HG03571 (cell line): ENCODE measurements around the gene PODN.
A peak's percentile ranks its signal among the peaks of the same experiment; 100 is the strongest.

ENCODE experiments used
- ATAC-seq: cut with Tn5 transposase; IDR thresholded peaks from one replicate; pipeline ENCODE4 v1.9.1; 2021; ENCODE audit not compliant: unreplicated experiment

PODN gene, protein sequence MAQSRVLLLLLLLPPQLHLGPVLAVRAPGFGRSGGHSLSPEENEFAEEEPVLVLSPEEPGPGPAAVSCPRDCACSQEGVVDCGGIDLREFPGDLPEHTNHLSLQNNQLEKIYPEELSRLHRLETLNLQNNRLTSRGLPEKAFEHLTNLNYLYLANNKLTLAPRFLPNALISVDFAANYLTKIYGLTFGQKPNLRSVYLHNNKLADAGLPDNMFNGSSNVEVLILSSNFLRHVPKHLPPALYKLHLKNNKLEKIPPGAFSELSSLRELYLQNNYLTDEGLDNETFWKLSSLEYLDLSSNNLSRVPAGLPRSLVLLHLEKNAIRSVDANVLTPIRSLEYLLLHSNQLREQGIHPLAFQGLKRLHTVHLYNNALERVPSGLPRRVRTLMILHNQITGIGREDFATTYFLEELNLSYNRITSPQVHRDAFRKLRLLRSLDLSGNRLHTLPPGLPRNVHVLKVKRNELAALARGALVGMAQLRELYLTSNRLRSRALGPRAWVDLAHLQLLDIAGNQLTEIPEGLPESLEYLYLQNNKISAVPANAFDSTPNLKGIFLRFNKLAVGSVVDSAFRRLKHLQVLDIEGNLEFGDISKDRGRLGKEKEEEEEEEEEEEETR

DNA sequence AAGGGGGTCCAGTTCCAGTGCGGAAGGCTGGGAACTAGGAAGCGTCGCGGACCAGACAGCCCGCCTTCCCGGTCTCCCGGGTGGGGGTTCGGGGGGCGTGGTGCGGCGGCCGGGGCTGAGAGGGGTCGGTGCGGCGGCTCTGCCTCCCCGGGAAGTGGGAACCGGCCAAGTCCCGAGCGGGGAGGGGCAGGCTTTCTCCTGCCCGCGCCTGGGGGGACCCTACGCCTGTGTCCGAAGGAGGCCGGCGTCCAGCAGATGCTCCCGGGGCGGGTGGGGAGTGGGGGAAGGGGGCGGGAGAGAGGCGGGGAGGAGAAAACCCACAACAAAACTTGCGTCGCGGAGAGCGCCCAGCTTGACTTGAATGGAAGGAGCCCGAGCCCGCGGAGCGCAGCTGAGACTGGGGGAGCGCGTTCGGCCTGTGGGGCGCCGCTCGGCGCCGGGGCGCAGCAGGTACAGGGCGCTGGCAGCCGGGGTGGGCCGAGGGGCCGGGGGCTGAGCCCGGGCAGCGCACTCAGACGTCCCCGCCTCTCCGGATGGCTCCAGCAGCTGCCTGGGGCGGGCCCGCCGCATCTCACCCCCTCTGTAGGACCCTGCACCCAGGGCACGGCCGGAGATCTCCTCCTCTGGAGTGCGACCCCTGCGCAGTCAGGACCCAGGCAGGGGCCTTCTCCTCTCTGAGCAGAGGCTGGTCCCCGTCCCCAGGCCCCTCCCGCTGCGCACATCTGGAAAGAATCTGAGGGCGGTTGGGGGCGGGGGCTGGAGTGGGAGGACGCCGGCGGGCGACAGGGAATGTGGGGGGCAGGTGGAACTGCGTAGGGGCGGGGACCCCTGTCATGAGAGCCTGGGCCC, at the start of gene PODN:
Gene PODN (plus strand): TSS at position 355 of the 849 bp plus-strand sequence. CDS start 7,643 bp downstream, outside the sequence.
- ATAC-seq, result no peak

GRCh38 chr1:53014791-53015507, 47.1 kb upstream of the PODN start:
- ATAC-seq, result peak; percentile 87

DNA sequence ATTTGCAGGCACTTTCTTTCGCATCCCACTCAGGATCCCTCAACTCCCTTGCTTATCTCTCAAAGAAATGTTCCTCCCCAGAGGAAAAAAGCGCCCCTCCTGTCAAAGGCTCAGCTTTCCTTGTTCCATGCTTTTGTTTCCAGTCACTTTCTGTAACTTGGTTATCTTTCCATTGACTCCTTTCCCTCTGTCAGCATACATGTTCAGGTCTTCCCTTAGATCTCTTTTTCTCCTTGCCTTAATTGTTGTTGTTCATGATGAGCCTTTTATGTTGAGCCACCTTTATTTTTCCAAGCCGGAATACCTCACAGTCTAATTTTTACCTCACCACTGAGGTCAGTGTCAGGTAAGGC, 46.5 kb upstream of the PODN start:
- ATAC-seq, result no peak

DNA sequence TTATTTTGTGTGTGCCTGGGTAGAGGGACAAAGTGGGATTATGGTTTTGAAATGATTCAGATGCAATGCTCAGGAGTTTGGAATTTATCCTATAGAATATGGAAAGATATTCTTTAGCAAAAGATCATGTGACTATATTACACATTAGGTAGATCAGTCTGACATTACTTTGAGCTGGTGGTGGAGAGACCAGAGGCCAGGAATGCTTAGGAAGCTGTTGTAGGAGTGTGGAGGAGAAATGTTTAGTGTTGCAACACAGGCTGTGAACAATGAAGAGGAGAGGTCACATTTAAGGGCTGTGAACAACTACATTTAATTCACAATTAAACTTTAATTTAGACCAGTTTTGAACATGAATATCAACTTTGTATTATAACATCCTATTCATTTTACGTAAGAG, 45.3 kb upstream of the PODN start:
- ATAC-seq, result no peak

GRCh38 chr1:53020588-53020987, 41.4 kb upstream of the PODN start:
- ATAC-seq, result no peak

GRCh38 chr1:53022179-53022578, 39.8 kb upstream of the PODN start:
- no peak for ATAC-seq

GRCh38 chr1:53023546-53023945, 38.5 kb upstream of the PODN start:
- no peak for ATAC-seq

DNA sequence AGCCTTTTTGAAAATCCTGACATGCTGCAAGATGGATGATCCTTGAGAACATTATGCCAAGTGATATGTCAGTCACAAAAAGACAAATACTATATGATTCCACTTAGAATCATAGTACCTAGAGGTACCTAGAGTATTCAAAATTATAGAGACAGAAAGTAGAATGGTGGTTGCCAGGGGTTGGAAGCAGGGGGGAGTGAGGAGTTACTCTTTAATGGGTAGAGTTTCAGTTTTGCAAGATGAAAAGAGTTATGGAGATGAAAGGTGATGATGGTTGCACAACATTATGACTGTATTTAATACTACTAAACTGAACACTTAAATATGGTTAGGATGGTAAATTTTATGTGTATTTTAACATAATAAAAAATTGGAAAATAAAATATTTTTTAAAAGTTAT, 37.9 kb upstream of the PODN start:
- no peak for ATAC-seq

- ATAC-seq, result no peak
Observed at GRCh38 chr1:53025034-53025768, 36.8 kb upstream of the PODN start.

GRCh38 chr1:53025769-53026112, 36.3 kb upstream of the PODN start:
- ATAC-seq, result no peak

DNA sequence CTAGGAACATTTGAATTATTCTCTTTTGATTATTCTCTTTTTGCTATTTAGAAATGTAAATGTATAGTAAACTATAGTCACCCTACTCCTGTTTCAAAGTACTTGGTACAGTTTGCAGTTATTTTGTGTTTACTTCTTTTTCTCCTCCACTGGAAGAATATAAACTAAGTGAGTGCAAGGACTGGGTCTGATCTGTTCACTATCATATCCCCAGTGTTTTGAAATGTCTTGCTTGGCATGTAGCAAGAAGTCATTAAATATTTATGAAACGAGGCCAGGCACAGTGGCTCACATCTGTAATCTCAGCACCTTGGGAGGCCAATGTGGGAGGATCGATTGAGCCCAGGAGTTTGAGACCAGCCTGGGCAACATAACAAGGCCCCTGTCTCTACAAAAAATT, 35.8 kb upstream of the PODN start:
- no peak for ATAC-seq

DNA sequence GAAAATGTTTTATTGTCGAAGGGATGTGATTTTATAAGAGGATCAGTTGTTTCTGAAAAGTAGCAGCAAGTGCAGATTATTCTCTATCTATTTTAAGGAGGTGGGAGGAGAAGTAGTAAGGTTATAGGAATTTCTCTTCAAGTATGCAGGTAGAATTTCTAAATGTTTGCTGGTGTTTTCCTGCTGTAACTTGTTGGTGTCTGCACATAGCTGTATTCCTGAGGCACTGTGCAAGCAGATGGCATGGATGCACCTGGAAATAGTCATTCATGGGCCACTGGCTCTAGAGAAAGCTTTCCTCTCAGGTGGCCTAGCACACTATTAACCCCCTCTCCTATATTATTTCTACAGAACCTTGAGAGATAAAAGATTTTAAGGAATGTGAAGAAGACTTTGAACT, 30.3 kb upstream of the PODN start:
- no peak for ATAC-seq

GRCh38 chr1:53037159-53037558, 24.9 kb upstream of the PODN start:
- ATAC-seq, result no peak

- ATAC-seq, result no peak
Observed at GRCh38 chr1:53038566-53038965, 23.4 kb upstream of the PODN start.

DNA sequence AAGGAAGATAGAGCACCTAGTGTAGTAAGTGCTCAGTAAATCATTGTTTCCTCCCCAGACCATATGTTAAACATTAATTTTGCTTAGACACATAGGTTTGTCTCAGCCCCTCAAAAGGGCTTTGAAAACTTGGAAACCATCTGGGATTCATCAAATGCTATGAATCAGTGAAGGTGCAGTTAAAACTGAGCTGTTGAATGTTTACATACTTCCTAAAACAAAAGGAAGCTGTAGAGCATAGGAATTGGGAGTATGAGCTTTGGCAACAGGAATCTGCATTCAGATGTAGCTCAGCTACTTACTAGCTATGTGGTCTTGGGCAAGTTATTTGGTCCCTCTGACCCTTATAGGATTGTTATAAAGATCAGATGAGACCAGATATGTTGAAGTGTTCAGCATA, 18.7 kb upstream of the PODN start:
- no peak for ATAC-seq

DNA sequence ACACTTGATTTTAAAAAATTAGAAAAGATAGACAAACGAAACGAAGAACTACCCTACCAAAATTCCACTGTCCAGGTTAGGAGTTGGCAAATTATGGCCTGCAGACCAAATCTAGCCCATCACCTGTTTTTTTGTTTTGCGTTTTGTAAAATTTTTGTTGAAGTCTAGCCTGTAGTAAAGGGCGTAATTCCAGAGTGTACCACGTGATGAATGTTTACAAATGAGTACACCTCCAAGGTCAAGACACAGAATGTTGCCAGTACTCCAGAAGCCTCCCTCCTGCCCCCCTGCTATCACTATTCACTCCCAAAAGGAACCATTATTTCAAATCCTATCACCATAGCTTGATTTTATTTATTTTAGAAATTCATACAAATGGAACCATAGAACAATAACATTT, 17.1 kb upstream of the PODN start:
- ATAC-seq, result no peak

GRCh38 chr1:53046930-53047329, 15.1 kb upstream of the PODN start:
- no peak for ATAC-seq

- ATAC-seq, result no peak
Observed at GRCh38 chr1:53047737-53048736, 14.0 kb upstream of the PODN start.

DNA sequence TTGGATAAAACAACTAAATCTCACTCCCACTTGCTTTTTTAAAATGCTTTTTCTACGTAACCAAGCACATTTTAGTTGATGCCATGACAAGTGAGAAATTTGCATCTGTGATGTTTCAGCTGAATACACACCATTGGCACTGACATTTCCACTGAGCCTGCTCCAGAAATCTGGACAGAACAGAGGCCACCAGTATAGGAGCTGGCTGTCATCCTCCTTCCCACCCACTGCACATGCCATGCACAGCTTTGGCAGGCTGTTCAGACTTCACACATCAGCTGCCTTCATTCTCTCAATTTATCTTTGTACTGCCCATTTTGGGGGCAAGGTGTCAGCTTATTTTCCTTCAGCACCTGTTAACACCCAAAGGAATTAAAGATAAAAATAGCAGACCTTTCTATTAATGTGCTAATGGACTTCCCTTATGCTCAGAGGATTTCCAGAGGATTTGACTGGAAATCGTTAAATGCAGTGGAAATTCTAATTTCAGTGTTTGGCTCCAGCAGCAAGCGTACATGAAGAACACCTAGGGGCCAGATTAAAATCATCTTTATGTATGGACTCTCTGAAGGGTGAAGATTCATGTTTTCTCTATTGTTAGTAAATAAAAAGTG, 12.9 kb upstream of the PODN start:
- ATAC-seq, result no peak
